HL-60/S4 treated with phorbol 12-myristate 13-acetate at 8.2 ng/mL for 4 days and 3 days (cell line): ENCODE data around the gene CRACDL.

Experiments
- in situ Hi-C: fragments of 300-500 bp; cut with MboI; formaldehyde crosslinking; loops from 2 replicates; pipeline ENCODE4 v1.15.0; 2022; ENCODE audit warnings: low sequenced_read_pairs

CRACDL gene

GRCh38 chr2:98805412-98806171, 130.4 kb downstream of the CRACDL start:
- in situ Hi-C loops: no loop called here

GRCh38 chr2:98804736-98805135, 131.3 kb downstream of the CRACDL start:
- in situ Hi-C loops: no loop called here

- in situ Hi-C loops: no loop called here
These were observed 131.8 kb downstream of the CRACDL start for GRCh38 chr2:98804265-98804650.

- in situ Hi-C loops: no loop called here
These were observed 132.4 kb downstream of the CRACDL start for GRCh38 chr2:98803405-98804264.

GRCh38 chr2:98802344-98802743, 133.7 kb downstream of the CRACDL start:
- in situ Hi-C loops: no loop called here

GRCh38 chr2:98801921-98802321, 134.1 kb downstream of the CRACDL start:
- in situ Hi-C loops: no loop called here

- in situ Hi-C loops: no loop called here
These were observed 134.7 kb downstream of the CRACDL start for GRCh38 chr2:98801286-98801685.

GRCh38 chr2:98800330-98801064, 135.5 kb downstream of the CRACDL start:
- in situ Hi-C loops: no loop called here

GRCh38 chr2:98799375-98800329, 136.4 kb downstream of the CRACDL start:
- in situ Hi-C loops: no loop called here

- in situ Hi-C loops: no loop called here
These were observed 139.1 kb downstream of the CRACDL start for GRCh38 chr2:98796775-98797544.

- in situ Hi-C loops: no loop called here
These were observed 139.9 kb downstream of the CRACDL start for GRCh38 chr2:98795891-98796676.

- in situ Hi-C loops: no loop called here
These were observed 141.9 kb downstream of the CRACDL start for GRCh38 chr2:98793897-98794830.

GRCh38 chr2:98793275-98793674, 142.8 kb downstream of the CRACDL start:
- in situ Hi-C loops: no loop called here

GRCh38 chr2:98790221-98790620, 145.8 kb downstream of the CRACDL start:
- in situ Hi-C loops: no loop called here

- in situ Hi-C loops: no loop called here
These were observed 148.3 kb downstream of the CRACDL start for GRCh38 chr2:98787700-98788099.

- in situ Hi-C loops: no loop called here
These were observed 149.8 kb downstream of the CRACDL start for GRCh38 chr2:98786179-98786578.

- in situ Hi-C loops: no loop called here
These were observed 153.5 kb downstream of the CRACDL start for GRCh38 chr2:98782570-98782969.

GRCh38 chr2:98781822-98782221, 154.2 kb downstream of the CRACDL start:
- in situ Hi-C loops: no loop called here
